Caco-2 (cell line): Measurements from ENCODE around the gene NR4A3. TPM values are rescaled to one million over a fixed set of nuclear protein-coding genes. Genes with fewer than 3 reads are reported as not detected.

ENCODE experiments used
- BruUV-seq: library from RNA; stranded (reverse); fragments of 400-500 nt; replicated peaks from 2 replicates; lab custom pipeline; 2021; lab: Mats Ljungman, UMichigan
- CTCF ChIA-PET: fragments of 300-600 bp; sonication (Branson Sonifier 250); formaldehyde crosslinking; loops from one replicate; lab custom pipeline; 2022; ENCODE audit warnings: antibody characterized with exemption; lab: Charles Lee
- POLR2A ChIA-PET: fragments of 300-600 bp; sonication (Branson Sonifier 250); formaldehyde crosslinking; loops from one replicate; lab custom pipeline; 2022; ENCODE audit warnings: antibody characterized with exemption; lab: Charles Lee
- DNase-seq, 2 experiments: peaks; one replicate each; pipeline versions ENCODE4 v3.0.0 to v3.0.0-alpha.2; 2020 to 2022
- H3K27me3 ChIP-seq: replicated peaks from 2 replicates; pipeline ENCODE4 v1.6.0; 2011; ENCODE audit warnings: low read length; ENCODE audit not compliant: control insufficient read depth, insufficient read depth
- H3K36me3 ChIP-seq: 2 replicates; pipeline ENCODE4 v1.5.1; 2011; ENCODE audit warnings: low read length; ENCODE audit not compliant: control insufficient read depth, insufficient read depth
- H3K4me1 ChIP-seq: fragments of 250-450 bp; sonication (Bioruptor Pico); 2 replicates; pipeline ENCODE4 v1.5.1; 2020; ENCODE audit warnings: mild to moderate bottlenecking
- H3K4me3 ChIP-seq: 2 replicates; pipeline ENCODE4 v1.5.1; 2011; ENCODE audit warnings: low read depth, mild to moderate bottlenecking, control low read depth, low read length
- H3K9me3 ChIP-seq: fragments of 250-450 bp; sonication (Bioruptor Pico); 2 replicates; pipeline ENCODE4 v1.5.1; 2020; ENCODE audit warnings: mild to moderate bottlenecking, moderate library complexity
- H3K27ac Mint-ChIP-seq: one replicate; pipeline ENCODE4 v1.8.0; 2022; ENCODE audit warnings: mixed read lengths; ENCODE audit not compliant: unreplicated experiment
- H3K27me3 Mint-ChIP-seq: one replicate; pipeline ENCODE4 v1.8.0; 2022; ENCODE audit warnings: mixed read lengths; ENCODE audit not compliant: insufficient read depth, unreplicated experiment
- H3K36me3 Mint-ChIP-seq: one replicate; pipeline ENCODE4 v1.8.0; 2022; ENCODE audit warnings: mild to moderate bottlenecking, mixed read lengths; ENCODE audit not compliant: insufficient read depth, unreplicated experiment
- H3K4me1 Mint-ChIP-seq: one replicate; pipeline ENCODE4 v1.8.0; 2022; ENCODE audit warnings: low read depth, mixed read lengths; ENCODE audit not compliant: unreplicated experiment
- H3K4me3 Mint-ChIP-seq: one replicate; pipeline ENCODE4 v1.8.0; 2022; ENCODE audit warnings: mild to moderate bottlenecking, moderate library complexity, mixed read lengths; ENCODE audit not compliant: unreplicated experiment
- H3K9me3 Mint-ChIP-seq: one replicate; pipeline ENCODE4 v1.8.0; 2022; ENCODE audit warnings: mixed read lengths; ENCODE audit not compliant: unreplicated experiment
- CTCF ChIP-seq, 2 experiments: fragments of 200-600 bp in 1 of 2; IDR thresholded peaks; 1 replicate in 1 of 2; 2 replicates in 1 of 2; pipeline versions ENCODE4 v1.5.1 to v1.8.0; 2011 to 2022; ENCODE audit warnings: antibody characterized with exemption in 1 of 2, control low read depth in 1 of 2, inconsistent platforms in 1 of 2, low read depth in 1 of 2, low read length in 1 of 2, mild to moderate bottlenecking in 1 of 2, moderate library complexity in 1 of 2; ENCODE audit not compliant: insufficient read depth in 1 of 2, severe bottlenecking in 1 of 2, unreplicated experiment in 1 of 2
- intact Hi-C: fragments of 100-400 bp; cut with micrococcal nuclease; formaldehyde crosslinking; loops from one replicate; pipeline ENCODE4 v1.10.0; 2022; ENCODE audit not compliant: unreplicated experiment
- total RNA-seq: library from RNA; stranded (reverse); gene quantifications from 2 replicates; pipeline ENCODE4 v1.2.3, GENCODE V29; 2022

Gene NR4A3
- total RNA-seq, 1 experiment from 2014 or later = 0.39 TPM

DNA sequence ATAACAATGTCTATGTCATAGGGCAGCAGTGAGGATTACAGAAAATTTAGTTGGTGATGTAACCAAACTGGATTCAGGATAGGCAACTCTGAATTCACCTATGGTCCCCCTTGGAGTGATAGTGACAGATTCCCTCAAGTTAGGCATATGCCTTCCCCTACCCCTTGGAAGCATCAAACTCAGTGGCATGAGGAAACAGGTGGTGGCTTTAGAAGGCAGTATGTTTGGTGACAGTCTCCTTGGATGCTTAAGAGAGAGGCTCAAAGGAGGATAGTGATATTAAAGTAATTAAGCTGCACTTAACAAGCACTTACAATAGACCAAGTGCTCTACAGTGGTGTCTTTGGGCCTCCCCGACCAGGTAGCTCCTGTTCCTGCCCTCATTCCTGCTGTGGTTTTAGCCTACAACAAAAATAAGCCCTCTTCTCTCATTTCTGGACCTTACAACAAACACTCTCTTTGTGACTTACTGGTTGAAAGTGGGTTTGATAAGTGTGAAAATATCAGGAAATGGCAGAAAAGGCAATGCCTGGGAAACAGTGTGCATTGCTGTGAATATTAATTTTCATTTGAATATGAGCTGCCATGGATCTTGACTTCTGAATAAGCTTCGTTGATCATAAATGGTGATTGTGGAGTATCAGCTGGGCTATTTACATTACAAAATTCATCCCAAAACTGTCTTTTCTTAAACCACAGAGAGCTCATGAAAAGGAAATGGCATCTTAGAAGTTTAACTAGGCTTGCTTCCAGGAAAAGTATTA is 29.2 kb downstream of the NR4A3 start:
- BruUV-seq = no TSS peak
- intact Hi-C loops = no loop called here
- no peaks in the 10 kb centered on the region for H3K36me3 ChIP-seq
- no peak overlapping the region for H3K27ac Mint-ChIP-seq
- no peak for DNase-seq
- H3K4me3 Mint-ChIP-seq = no peak overlapping the region
- no peaks in the 10 kb centered on the region for H3K36me3 Mint-ChIP-seq
- TF ChIP-seq CTCF (IDR thresholded peaks at IDR 0.05; ENCODE audit: insufficient read depth in 1 of 2, low read depth in 1 of 2, low read length in 1 of 2, severe bottlenecking in 1 of 2, unreplicated experiment in 1 of 2) = no peak
- H3K27me3 ChIP-seq = no peaks in the 10 kb centered on the region; the same call in 1 of the 2 replicates
- H3K4me1 Mint-ChIP-seq = peaks cover 8% of the 10 kb centered on the region
- POLR2A ChIA-PET = no interaction called here
- H3K9me3 ChIP-seq = no peaks in the 10 kb centered on the region
- no peak overlapping the region for H3K4me3 ChIP-seq
- peaks cover 7% of the 10 kb centered on the region for H3K27me3 Mint-ChIP-seq
- CTCF ChIA-PET = no interaction called here
- no peaks in the 10 kb centered on the region for H3K9me3 Mint-ChIP-seq
- no peaks in the 10 kb centered on the region for H3K4me1 ChIP-seq

- H3K27ac Mint-ChIP-seq = no peak overlapping the region
- no peak overlapping the region for H3K4me3 Mint-ChIP-seq
- no peak for DNase-seq
- H3K36me3 Mint-ChIP-seq = no peaks in the 10 kb centered on the region
- POLR2A ChIA-PET = no interaction called here
- CTCF ChIA-PET = no interaction called here
- Histone ChIP-seq H3K4me1 (no peaks in the 10 kb centered on the region), H3K4me3 (no peak overlapping the region), H3K27me3 (no peaks in the 10 kb centered on the region; the same call in 1 of the 2 replicates), H3K9me3 (no peaks in the 10 kb centered on the region), H3K36me3 (no peaks in the 10 kb centered on the region)
- H3K9me3 Mint-ChIP-seq = no peaks in the 10 kb centered on the region
- BruUV-seq = no TSS peak
- peaks cover 7% of the 10 kb centered on the region for H3K27me3 Mint-ChIP-seq
- TF ChIP-seq CTCF (IDR thresholded peaks at IDR 0.05; ENCODE audit: insufficient read depth in 1 of 2, low read depth in 1 of 2, low read length in 1 of 2, severe bottlenecking in 1 of 2, unreplicated experiment in 1 of 2) = no peak
- H3K4me1 Mint-ChIP-seq = peaks cover 8% of the 10 kb centered on the region
- intact Hi-C loops = no loop called here
These were observed 29.8 kb downstream of the NR4A3 start for GRCh38 chr9:99851500-99851822.

GRCh38 chr9:99852617-99853016 is 30.9 kb downstream of the NR4A3 start:
- peaks cover 8% of the 10 kb centered on the region for H3K4me1 Mint-ChIP-seq
- H3K27ac Mint-ChIP-seq = no peak overlapping the region
- ChIA-PET POLR2A (no interaction called here), CTCF (no interaction called here)
- H3K27me3 Mint-ChIP-seq = peaks cover 7% of the 10 kb centered on the region
- Histone ChIP-seq H3K27me3 (no peaks in the 10 kb centered on the region; the same call in 1 of the 2 replicates), H3K9me3 (no peaks in the 10 kb centered on the region), H3K4me1 (no peaks in the 10 kb centered on the region), H3K36me3 (no peaks in the 10 kb centered on the region), H3K4me3 (no peak overlapping the region)
- no TSS peak for BruUV-seq
- no peaks in the 10 kb centered on the region for H3K9me3 Mint-ChIP-seq
- DNase-seq = no peak
- H3K36me3 Mint-ChIP-seq = no peaks in the 10 kb centered on the region
- TF ChIP-seq CTCF (IDR thresholded peaks at IDR 0.05; ENCODE audit: insufficient read depth in 1 of 2, low read depth in 1 of 2, low read length in 1 of 2, severe bottlenecking in 1 of 2, unreplicated experiment in 1 of 2) = no peak
- intact Hi-C loops = no loop called here
- H3K4me3 Mint-ChIP-seq = no peak overlapping the region
